ENCODE data around the gene DYNC1H1.

GRCh38 chr14:101934601-101935150 is 29.7 kb upstream of the DYNC1H1 start:
- TF ChIP-seq, protein P1, sequence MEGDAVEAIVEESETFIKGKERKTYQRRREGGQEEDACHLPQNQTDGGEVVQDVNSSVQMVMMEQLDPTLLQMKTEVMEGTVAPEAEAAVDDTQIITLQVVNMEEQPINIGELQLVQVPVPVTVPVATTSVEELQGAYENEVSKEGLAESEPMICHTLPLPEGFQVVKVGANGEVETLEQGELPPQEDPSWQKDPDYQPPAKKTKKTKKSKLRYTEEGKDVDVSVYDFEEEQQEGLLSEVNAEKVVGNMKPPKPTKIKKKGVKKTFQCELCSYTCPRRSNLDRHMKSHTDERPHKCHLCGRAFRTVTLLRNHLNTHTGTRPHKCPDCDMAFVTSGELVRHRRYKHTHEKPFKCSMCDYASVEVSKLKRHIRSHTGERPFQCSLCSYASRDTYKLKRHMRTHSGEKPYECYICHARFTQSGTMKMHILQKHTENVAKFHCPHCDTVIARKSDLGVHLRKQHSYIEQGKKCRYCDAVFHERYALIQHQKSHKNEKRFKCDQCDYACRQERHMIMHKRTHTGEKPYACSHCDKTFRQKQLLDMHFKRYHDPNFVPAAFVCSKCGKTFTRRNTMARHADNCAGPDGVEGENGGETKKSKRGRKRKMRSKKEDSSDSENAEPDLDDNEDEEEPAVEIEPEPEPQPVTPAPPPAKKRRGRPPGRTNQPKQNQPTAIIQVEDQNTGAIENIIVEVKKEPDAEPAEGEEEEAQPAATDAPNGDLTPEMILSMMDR (conservative IDR thresholded peaks at IDR 0.05; ENCODE audit: low read depth, low read length) = no peak
- no peak for TF ChIP-seq EZH2 (IDR thresholded peaks at IDR 0.05; ENCODE audit: borderline replicate concordance, low read depth, low read length, poor library complexity, severe bottlenecking)
